ENCODE measurements around the gene ARVCF. TPM values are rescaled to one million over a fixed set of nuclear protein-coding genes. Genes with fewer than 3 reads are reported as not detected.
A peak's percentile ranks its signal among the peaks of the same experiment; 100 is the strongest.

Gene ARVCF
- polyA plus RNA-seq, 1 of the 3 experiments (the other 2 are of a cell fraction), result 27.4 TPM

- H3K9ac ChIP-seq, result no peak overlapping the region
- peaks cover 66% of the 10 kb centered on the region; the same call in 1 of the 2 replicates for H3K79me2 ChIP-seq (ENCODE audit: insufficient read depth)
- H2AFZ ChIP-seq (ENCODE audit: low read depth), result no peak overlapping the region
- H3K27me3 ChIP-seq (ENCODE audit: insufficient read depth), result no peaks in the 10 kb centered on the region
- H3K9me3 ChIP-seq, result no peaks in the 10 kb centered on the region
- CTCF ChIA-PET, result interaction anchor here (0.9 to 4.1 kb wide), 5 partner anchors 8 to 225 kb away, joined by 3 to 19 read pairs (median 6); no protein-coding TSS in a partner anchor
- TF ChIP-seq RXRA (IDR thresholded peaks at IDR 0.05; ENCODE audit: borderline replicate concordance, low read depth) (no peak), USF1 (IDR thresholded peaks at IDR 0.05; ENCODE audit: borderline replicate concordance, low read depth) (no peak), POLR2AphosphoS5 (IDR thresholded peaks at IDR 0.05; ENCODE audit: low read depth, low read length) (no peak), GABPA (IDR thresholded peaks at IDR 0.05; ENCODE audit: low read depth) (no peak), ELF1 (IDR thresholded peaks at IDR 0.05) (no peak), NFIC (IDR thresholded peaks at IDR 0.05; ENCODE audit: borderline replicate concordance) (no peak), FOSL2 (IDR thresholded peaks at IDR 0.05; ENCODE audit: borderline replicate concordance, low read depth) (no peak), CTCF (IDR thresholded peaks at IDR 0.05) (no peak), MAX (IDR thresholded peaks at IDR 0.05; ENCODE audit: low read depth) (no peak), SIN3A (IDR thresholded peaks at IDR 0.05; ENCODE audit: borderline replicate concordance, low read depth, low read length) (no peak), TEAD4 (IDR thresholded peaks at IDR 0.05; ENCODE audit: borderline replicate concordance, insufficient read depth) (no peak)
- H3K4me2 ChIP-seq, result no peak overlapping the region
- 95% methylated on average over 12 of the region's 19 CpGs for WGBS (ENCODE audit: low lambda C conversion rate)
- H3K4me3 ChIP-seq (ENCODE audit: low read depth in 2 of 2, low read length in 1 of 2), result no peak overlapping the region
- peaks cover 26% of the 10 kb centered on the region; the same call in 1 of the 2 replicates for H4K20me1 ChIP-seq (ENCODE audit: insufficient read depth)
- H3K36me3 ChIP-seq (replicated peaks in 1 of 2; ENCODE audit: control insufficient read depth in 1 of 2, insufficient read depth in 2 of 2, low read length in 1 of 2), result peaks cover 4 to 5% of the 10 kb centered on the region in 2 experiments
- H3F3A ChIP-seq (replicated peaks; ENCODE audit: insufficient read depth), result no peaks in the 10 kb centered on the region
- POLR2A ChIA-PET, result no interaction called here
- DNase-seq, result peak; percentile 15
- no peaks in the 10 kb centered on the region for H3K9me2 ChIP-seq
- no peak overlapping the region for H3K27ac ChIP-seq (ENCODE audit: low read depth in 2 of 2, low read length in 1 of 2)
- H3K4me1 ChIP-seq (ENCODE audit: control insufficient read depth in 1 of 2, insufficient read depth in 2 of 2, low read depth in 1 of 2, low read length in 1 of 2), result no peaks in the 10 kb centered on the region; a peak in 1 of 4 replicates
These were observed 61.1 kb downstream of the ARVCF start for GRCh38 chr22:19955241-19956128.

GRCh38 chr22:19951346-19951745, 65.3 kb downstream of the ARVCF start:
- TF ChIP-seq FOSL2 (IDR thresholded peaks at IDR 0.05; ENCODE audit: borderline replicate concordance, low read depth) (no peak), MXI1 (IDR thresholded peaks at IDR 0.05; ENCODE audit: low read depth, low read length) (no peak), REST (IDR thresholded peaks at IDR 0.05; ENCODE audit: low read depth, low read length) (no peak), FOXJ3 (CRISPR knock-in tag; IDR thresholded peaks at IDR 0.05) (no peak), SIN3A (IDR thresholded peaks at IDR 0.05; ENCODE audit: borderline replicate concordance, low read depth, low read length) (no peak), GABPA (IDR thresholded peaks at IDR 0.05; ENCODE audit: low read depth) (no peak), EP300 (IDR thresholded peaks at IDR 0.05; ENCODE audit: borderline replicate concordance in 1 of 2, low read depth in 1 of 2, low read length in 1 of 2) (no peak)
- WGBS (ENCODE audit: low lambda C conversion rate), result 97% methylated on average over 13 of the region's 13 CpGs
- Histone ChIP-seq H2AFZ (ENCODE audit: low read depth) (no peak overlapping the region), H4K20me1 (ENCODE audit: insufficient read depth) (peaks cover 30% of the 10 kb centered on the region), H3K4me1 (ENCODE audit: control insufficient read depth in 1 of 2, insufficient read depth in 2 of 2, low read depth in 1 of 2, low read length in 1 of 2) (peaks cover 4 to 17% of the 10 kb centered on the region in 2 experiments; a peak in 2 of 4 replicates), H3K4me3 (ENCODE audit: low read depth in 2 of 2, low read length in 1 of 2) (no peak overlapping the region), H3K27ac (ENCODE audit: low read depth in 2 of 2, low read length in 1 of 2) (no peak overlapping the region), H3F3A (replicated peaks; ENCODE audit: insufficient read depth) (peaks cover 20% of the 10 kb centered on the region), H3K9ac (no peak overlapping the region), H3K79me2 (ENCODE audit: insufficient read depth) (peaks cover 87% of the 10 kb centered on the region), H3K36me3 (replicated peaks in 1 of 2; ENCODE audit: control insufficient read depth in 1 of 2, insufficient read depth in 2 of 2, low read length in 1 of 2) (peaks cover 0 to 5% of the 10 kb centered on the region in 2 experiments), H3K27me3 (ENCODE audit: insufficient read depth) (no peaks in the 10 kb centered on the region), H3K9me2 (no peaks in the 10 kb centered on the region), H3K9me3 (no peaks in the 10 kb centered on the region), H3K4me2 (no peak overlapping the region)
- ChIA-PET CTCF (interaction anchor here (1.4 to 1.8 kb wide), 2 partner anchors 62 to 221 kb away, joined by 10 to 12 read pairs; no protein-coding TSS in a partner anchor), POLR2A (interaction anchor here (1.2 kb wide), 1 partner anchor 11 kb away, joined by 4 read pairs; no protein-coding TSS in a partner anchor)
- no peak for DNase-seq

Data from SK-N-SH (cell line).